Measurements from ENCODE around the gene KCNQ5.
A peak's percentile ranks its signal among the peaks of the same experiment; 100 is the strongest.
"Not testable (repeated sequence)": the region's sequence is repeated elsewhere in the genome, so short reads cannot be mapped to it uniquely, and the experiment has no call there.

The KCNQ5 gene

GRCh38 chr6:72892901-72893300 lies 271.0 kb downstream of the KCNQ5 start:
- TF ChIP-seq CTCF (IDR thresholded peaks at IDR 0.05; ENCODE audit: control insufficient read depth, insufficient read depth, low read depth, low read length, missing control alignments) = no peak
- DNase-seq (ENCODE audit: low read depth) = no peak
- no peak overlapping the region for H3K4me3 ChIP-seq (ENCODE audit: control insufficient read depth, low read depth, low read length)

GRCh38 chr6:72894091-72894490 lies 272.2 kb downstream of the KCNQ5 start:
- DNase-seq (ENCODE audit: low read depth) = no peak
- no peak overlapping the region for H3K4me3 ChIP-seq (ENCODE audit: control insufficient read depth, low read depth, low read length)
- TF ChIP-seq CTCF (IDR thresholded peaks at IDR 0.05; ENCODE audit: control insufficient read depth, insufficient read depth, low read depth, low read length, missing control alignments) = no peak

GRCh38 chr6:72898313-72898712 lies 276.4 kb downstream of the KCNQ5 start:
- DNase-seq (ENCODE audit: low read depth); H3K4me3 ChIP-seq (ENCODE audit: control insufficient read depth, low read depth, low read length): not testable (repeated sequence)

- TF ChIP-seq CTCF (IDR thresholded peaks at IDR 0.05; ENCODE audit: control insufficient read depth, insufficient read depth, low read depth, low read length, missing control alignments) = no peak
- no peak overlapping the region for H3K4me3 ChIP-seq (ENCODE audit: control insufficient read depth, low read depth, low read length)
- no peak for DNase-seq (ENCODE audit: low read depth)
Observed at GRCh38 chr6:72905705-72906478, 284.0 kb downstream of the KCNQ5 start.

GRCh38 chr6:72911463-72912155 lies 289.7 kb downstream of the KCNQ5 start:
- DNase-seq (ENCODE audit: low read depth) = peak; percentile 18
- H3K4me3 ChIP-seq (ENCODE audit: control insufficient read depth, low read depth, low read length) = no peak overlapping the region
- TF ChIP-seq CTCF (IDR thresholded peaks at IDR 0.05; ENCODE audit: control insufficient read depth, insufficient read depth, low read depth, low read length, missing control alignments) = no peak

- no peak for TF ChIP-seq CTCF (IDR thresholded peaks at IDR 0.05; ENCODE audit: control insufficient read depth, insufficient read depth, low read depth, low read length, missing control alignments)
- no peak overlapping the region for H3K4me3 ChIP-seq (ENCODE audit: control insufficient read depth, low read depth, low read length)
- no peak for DNase-seq (ENCODE audit: low read depth)
Observed at GRCh38 chr6:72913797-72914196, 291.9 kb downstream of the KCNQ5 start.

GRCh38 chr6:72916298-72916697 lies 294.4 kb downstream of the KCNQ5 start:
- no peak overlapping the region for H3K4me3 ChIP-seq (ENCODE audit: control insufficient read depth, low read depth, low read length)
- no peak for TF ChIP-seq CTCF (IDR thresholded peaks at IDR 0.05; ENCODE audit: control insufficient read depth, insufficient read depth, low read depth, low read length, missing control alignments)

More at GRCh38 chr6:72916298-72916697, 294.4 kb downstream of the KCNQ5 start:
- DNase-seq (ENCODE audit: low read depth) = no peak
